Esophagus squamous epithelium (tissue), 4 donors: ENCODE results near the gene KRT72.

Experiments used
- POLR2A ChIP-seq, 4 donors: fragments of 450-650 bp; IDR thresholded peaks; one replicate each; pipeline ENCODE4 v1.6.1; 2017; ENCODE audit warnings: antibody characterized with exemption in 4 of 4, mild to moderate bottlenecking in 4 of 4, moderate library complexity in 3 of 4
- TF ChIP-seq, protein P1 (sequence below), 6 experiments: fragments of 450-650 bp in 4 of 6; fragments of 200-600 bp in 2 of 6; sonication (generic) in 2 of 6; IDR thresholded peaks; one replicate each; pipeline ENCODE4 v1.5.1; 2016 to 2019; ENCODE audit warnings: antibody characterized with exemption in 6 of 6, mild to moderate bottlenecking in 4 of 6, moderate library complexity in 4 of 6

DNA sequence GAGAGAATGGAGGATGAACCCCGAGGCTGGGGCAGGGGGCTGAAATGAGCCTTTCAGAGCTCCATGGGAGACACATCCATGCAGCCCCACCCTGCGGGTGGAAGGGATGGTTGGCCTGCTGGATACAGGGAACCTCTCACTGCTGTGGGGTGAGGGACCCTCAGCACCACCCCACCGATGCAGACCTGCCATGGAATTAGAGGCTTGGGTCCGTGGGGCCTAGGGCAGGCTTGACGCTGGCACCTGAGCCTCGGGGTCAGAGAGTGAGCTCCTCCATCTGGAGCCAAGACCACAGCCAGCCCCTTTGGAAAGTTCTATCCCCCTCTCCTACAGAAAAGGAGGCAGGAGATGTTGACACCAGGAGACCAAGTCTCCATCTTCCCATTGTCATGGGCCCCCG lies 20.2 kb downstream of the KRT72 start:
- TF ChIP-seq POLR2A (IDR thresholded peaks at IDR 0.05) = no peak
- TF ChIP-seq, protein P1, sequence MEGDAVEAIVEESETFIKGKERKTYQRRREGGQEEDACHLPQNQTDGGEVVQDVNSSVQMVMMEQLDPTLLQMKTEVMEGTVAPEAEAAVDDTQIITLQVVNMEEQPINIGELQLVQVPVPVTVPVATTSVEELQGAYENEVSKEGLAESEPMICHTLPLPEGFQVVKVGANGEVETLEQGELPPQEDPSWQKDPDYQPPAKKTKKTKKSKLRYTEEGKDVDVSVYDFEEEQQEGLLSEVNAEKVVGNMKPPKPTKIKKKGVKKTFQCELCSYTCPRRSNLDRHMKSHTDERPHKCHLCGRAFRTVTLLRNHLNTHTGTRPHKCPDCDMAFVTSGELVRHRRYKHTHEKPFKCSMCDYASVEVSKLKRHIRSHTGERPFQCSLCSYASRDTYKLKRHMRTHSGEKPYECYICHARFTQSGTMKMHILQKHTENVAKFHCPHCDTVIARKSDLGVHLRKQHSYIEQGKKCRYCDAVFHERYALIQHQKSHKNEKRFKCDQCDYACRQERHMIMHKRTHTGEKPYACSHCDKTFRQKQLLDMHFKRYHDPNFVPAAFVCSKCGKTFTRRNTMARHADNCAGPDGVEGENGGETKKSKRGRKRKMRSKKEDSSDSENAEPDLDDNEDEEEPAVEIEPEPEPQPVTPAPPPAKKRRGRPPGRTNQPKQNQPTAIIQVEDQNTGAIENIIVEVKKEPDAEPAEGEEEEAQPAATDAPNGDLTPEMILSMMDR (IDR thresholded peaks at IDR 0.05) = no peak
